Lower leg skin (tissue), 3 donors: ENCODE results near the gene TTC29.

Source experiments
- CTCF ChIP-seq, 3 donors: fragments of 450-650 bp; IDR thresholded peaks; one replicate each; pipeline ENCODE4 v1.5.1; 2016; ENCODE audit warnings: antibody characterized with exemption in 3 of 3, mild to moderate bottlenecking in 3 of 3, moderate library complexity in 2 of 3
- POLR2A ChIP-seq, 2 donors: fragments of 450-650 bp; IDR thresholded peaks; one replicate each; pipeline ENCODE4 v1.6.1; 2016 to 2017; ENCODE audit warnings: antibody characterized with exemption in 2 of 2, mild to moderate bottlenecking in 1 of 2, moderate library complexity in 1 of 2

- no peak for TF ChIP-seq CTCF (IDR thresholded peaks at IDR 0.05)
- no peak for TF ChIP-seq POLR2A (IDR thresholded peaks at IDR 0.05)
Measured at GRCh38 chr4:146742416-146742815, 203.2 kb downstream of the TTC29 start.
